ENCODE results near the gene CAPS.
A peak's percentile ranks its signal among the peaks of the same experiment; 100 is the strongest.
"Not testable (repeated sequence)": the region's sequence is repeated elsewhere in the genome, so short reads cannot be mapped to it uniquely, and the experiment has no call there.

Gene CAPS

GRCh38 chr19:5957170-5957569 lies 43.1 kb downstream of the CAPS start:
- DNase-seq (ENCODE audit: low spot score) = no peak

- DNase-seq (ENCODE audit: low spot score) = no peak
Measured at GRCh38 chr19:5958074-5958850, 44.2 kb downstream of the CAPS start.

- no peak for DNase-seq (ENCODE audit: low spot score)
Measured at GRCh38 chr19:5958851-5959122, 44.7 kb downstream of the CAPS start.

GRCh38 chr19:5959260-5960004 lies 45.4 kb downstream of the CAPS start:
- no peak for DNase-seq (ENCODE audit: low spot score)

- no peak for DNase-seq (ENCODE audit: low spot score)
Measured at GRCh38 chr19:5960005-5961001, 46.2 kb downstream of the CAPS start.

- not testable (repeated sequence) for DNase-seq (ENCODE audit: low spot score)
Measured at GRCh38 chr19:5961641-5961968, 47.6 kb downstream of the CAPS start.

GRCh38 chr19:5961969-5962945 lies 48.2 kb downstream of the CAPS start:
- peak; percentile 43 for DNase-seq (ENCODE audit: low spot score)

- DNase-seq (ENCODE audit: low spot score) = not testable (repeated sequence)
Measured at GRCh38 chr19:5963259-5963658, 49.2 kb downstream of the CAPS start.

GRCh38 chr19:5963855-5964254 lies 49.8 kb downstream of the CAPS start:
- DNase-seq (ENCODE audit: low spot score) = no peak

- DNase-seq (ENCODE audit: low spot score) = no peak
Measured at GRCh38 chr19:5964816-5965565, 50.9 kb downstream of the CAPS start.

All from NAMALWA (cell line).